ENCODE results near the gene GCFC2.

- TF ChIP-seq CTCF (IDR thresholded peaks at IDR 0.05; ENCODE audit: low read depth, low read length): no peak
- TF ChIP-seq EZH2phosphoT487 (IDR thresholded peaks at IDR 0.05; ENCODE audit: low read depth): no peak
Observed at GRCh38 chr2:75645643-75646042, 65.1 kb downstream of the GCFC2 start.

All from OCI-LY3 (cell line).